Measurements from ENCODE around the gene TTC9B. TPM values are rescaled to one million over a fixed set of nuclear protein-coding genes. Genes with fewer than 3 reads are reported as not detected.

The TTC9B gene
- total and polyA plus RNA-seq, 2 experiments from 2014 or later: 0.63 to 1.0 TPM

- Mint-ChIP-seq H3K36me3 (ENCODE audit: low read depth) (peaks cover 8% of the 10 kb centered on the region; the same call in 2 of the 3 replicates), H3K4me1 (peaks cover 28% of the 10 kb centered on the region), H3K27me3 (ENCODE audit: insufficient read depth, low read depth, poor library complexity) (peaks cover 24% of the 10 kb centered on the region), H3K9me3 (0 out of 3 replicates have a peak, but pooled peaks cover 1% of the 10 kb centered on the region), H3K4me3 (peak overlapping the region; percentile 39; the same call in 2 of the 3 replicates), H3K27ac (peak overlapping the region; percentile 92)
- H3K4me2 ChIP-seq: peak overlapping the region; percentile 68
- DNase-seq (ENCODE audit: low spot score): peak; percentile 71
- H3F3A ChIP-seq (replicated peaks; ENCODE audit: low read depth): 0 out of 2 replicates have a peak, but pooled peaks cover 3% of the 10 kb centered on the region
- ATAC-seq: peak; percentile 75
- H3K79me2 ChIP-seq (replicated peaks; ENCODE audit: insufficient read depth): no peaks in the 10 kb centered on the region
- H4K20me1 ChIP-seq (replicated peaks; ENCODE audit: insufficient read depth): no peaks in the 10 kb centered on the region
- H3K27ac ChIP-seq (ENCODE audit: low read depth): peak overlapping the region; percentile 63; the same call in 1 of the 2 replicates
- H3K36me3 ChIP-seq (ENCODE audit: insufficient read depth): no peaks in the 10 kb centered on the region
- H3K4me3 ChIP-seq: peak overlapping the region; percentile 13; the same call in 1 of the 2 replicates
- no peaks in the 10 kb centered on the region for H3K9me2 ChIP-seq (ENCODE audit: insufficient read depth)
- TF ChIP-seq REST (IDR thresholded peaks at IDR 0.05; ENCODE audit: unreplicated experiment) (no peak), POLR2AphosphoS5 (IDR thresholded peaks at IDR 0.05; ENCODE audit: low read depth) (0 out of 2 replicates have a peak, but pooled peaks have one; percentile 13)
- peaks cover 21% of the 10 kb centered on the region for H3K4me1 ChIP-seq (ENCODE audit: insufficient read depth)
- 0 out of 2 replicates have a peak overlapping the region, but pooled peaks have one; percentile 38 for H2AFZ ChIP-seq
- H3K27me3 ChIP-seq (ENCODE audit: insufficient read depth): peaks cover 16% of the 10 kb centered on the region
Measured at GRCh38 chr19:40231544-40232424, 13.6 kb upstream of the TTC9B start.

- ATAC-seq (no peak), DNase-seq (ENCODE audit: low spot score) (no peak)
- Mint-ChIP-seq H3K4me1 (peaks cover 31% of the 10 kb centered on the region), H3K9me3 (peaks cover 3% of the 10 kb centered on the region; the same call in 1 of the 3 replicates), H3K27ac (peak overlapping the region; percentile 24; the same call in 1 of the 2 replicates), H3K4me3 (peak overlapping the region; percentile 35; the same call in 1 of the 3 replicates), H3K27me3 (ENCODE audit: insufficient read depth, low read depth, poor library complexity) (peaks cover 26% of the 10 kb centered on the region), H3K36me3 (ENCODE audit: low read depth) (peaks cover 4% of the 10 kb centered on the region; the same call in 1 of the 3 replicates)
- Histone ChIP-seq H3K4me1 (ENCODE audit: insufficient read depth) (peaks cover 26% of the 10 kb centered on the region), H3K9me2 (ENCODE audit: insufficient read depth) (no peaks in the 10 kb centered on the region), H3K36me3 (ENCODE audit: insufficient read depth) (no peaks in the 10 kb centered on the region), H3F3A (replicated peaks; ENCODE audit: low read depth) (0 out of 2 replicates have a peak, but pooled peaks cover 3% of the 10 kb centered on the region), H3K79me2 (replicated peaks; ENCODE audit: insufficient read depth) (no peaks in the 10 kb centered on the region), H3K27ac (ENCODE audit: low read depth) (0 out of 2 replicates have a peak overlapping the region, but pooled peaks have one; percentile 63), H3K4me2 (peak overlapping the region; percentile 68), H4K20me1 (replicated peaks; ENCODE audit: insufficient read depth) (no peaks in the 10 kb centered on the region), H3K27me3 (ENCODE audit: insufficient read depth) (peaks cover 23% of the 10 kb centered on the region), H3K4me3 (peak overlapping the region; percentile 13; the same call in 1 of the 2 replicates), H2AFZ (no peak overlapping the region)
- TF ChIP-seq CTCF (conservative IDR thresholded peaks at IDR 0.05; ENCODE audit: low read depth in 2 of 2) (no peak), STAT1 (IDR thresholded peaks at IDR 0.05; ENCODE audit: unreplicated experiment) (no peak), REST (IDR thresholded peaks at IDR 0.05; ENCODE audit: unreplicated experiment) (no peak), JUNB (IDR thresholded peaks at IDR 0.05; ENCODE audit: unreplicated experiment) (no peak)
Measured at GRCh38 chr19:40231057-40231456, 12.9 kb upstream of the TTC9B start.
